ENCODE data around the gene TDP1. TPM values are rescaled to one million over a fixed set of nuclear protein-coding genes. Genes with fewer than 3 reads are reported as not detected.

TDP1 gene
- total RNA-seq, 1 donor from 2014 or later: 63.4 TPM

GRCh38 chr14:89978656-89979055 is 22.9 kb downstream of the TDP1 start:
- no peaks in the 10 kb centered on the region for H3K4me1 ChIP-seq
- no peak overlapping the region for H3K4me3 ChIP-seq
- H3K9me3 ChIP-seq (ENCODE audit: low read depth): no peaks in the 10 kb centered on the region
- no peaks in the 10 kb centered on the region for H3K27me3 ChIP-seq
- no peak overlapping the region for H3K27ac ChIP-seq
- H3K27ac Mint-ChIP-seq: no peak overlapping the region
- H3F3A ChIP-seq (ENCODE audit: low read depth): no peaks in the 10 kb centered on the region
- H3K79me2 ChIP-seq (ENCODE audit: low read depth): no peaks in the 10 kb centered on the region
- peaks cover 15% of the 10 kb centered on the region for H3K36me3 Mint-ChIP-seq
- H3K36me3 ChIP-seq: peaks cover 5% of the 10 kb centered on the region
- H3K4me1 Mint-ChIP-seq: no peaks in the 10 kb centered on the region
- no peak for DNase-seq (ENCODE audit: low spot score)
- H3K27me3 Mint-ChIP-seq (ENCODE audit: insufficient read depth, low read depth): no peaks in the 10 kb centered on the region
- no peak overlapping the region for H3K4me2 ChIP-seq
- no peaks in the 10 kb centered on the region for H3K9me3 Mint-ChIP-seq
- no peaks in the 10 kb centered on the region for H4K20me1 ChIP-seq (ENCODE audit: low read depth)
- TF ChIP-seq EZH2phosphoT487 (IDR thresholded peaks at IDR 0.05) (no peak), CTCF (IDR thresholded peaks at IDR 0.05) (no peak), EZH2 (IDR thresholded peaks at IDR 0.05) (no peak)
- no peak overlapping the region for H3K4me3 Mint-ChIP-seq
- H3K9ac ChIP-seq: no peak overlapping the region
- H2AFZ ChIP-seq (replicated peaks): no peak overlapping the region

DNA sequence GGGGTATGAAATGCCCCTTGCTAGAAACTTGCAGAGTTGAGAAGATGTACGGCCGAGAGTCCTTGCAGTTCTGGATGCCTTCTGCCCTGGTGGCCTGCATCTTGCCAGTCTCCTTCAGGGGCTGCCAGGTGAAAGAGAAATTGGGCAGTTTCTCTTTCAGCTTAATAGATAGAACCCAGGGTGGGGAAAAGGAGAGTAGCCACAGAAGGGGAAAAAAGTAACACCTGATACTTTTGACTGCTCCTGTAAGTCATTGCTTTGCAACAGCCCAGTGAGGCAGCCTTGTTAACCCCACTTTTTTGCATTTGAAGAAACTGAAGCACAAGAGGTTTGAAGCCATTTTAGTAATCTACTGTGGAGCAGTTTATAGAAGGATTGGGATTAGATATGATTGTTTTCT is 27.6 kb downstream of the TDP1 start:
- Mint-ChIP-seq H3K27ac (no peak overlapping the region), H3K27me3 (ENCODE audit: insufficient read depth, low read depth) (no peaks in the 10 kb centered on the region)
- no peak for DNase-seq (ENCODE audit: low spot score)

GRCh38 chr14:89986462-89987160 is 30.9 kb downstream of the TDP1 start:
- no peak overlapping the region for H3K27ac ChIP-seq
- Mint-ChIP-seq H3K27me3 (ENCODE audit: insufficient read depth, low read depth) (no peaks in the 10 kb centered on the region), H3K4me3 (no peak overlapping the region), H3K4me1 (no peaks in the 10 kb centered on the region), H3K36me3 (peaks cover 22% of the 10 kb centered on the region), H3K9me3 (no peaks in the 10 kb centered on the region), H3K27ac (no peak overlapping the region)
- H3K79me2 ChIP-seq (ENCODE audit: low read depth): no peaks in the 10 kb centered on the region
- no peak overlapping the region for H2AFZ ChIP-seq (replicated peaks)
- no peaks in the 10 kb centered on the region for H3K4me1 ChIP-seq
- H3K27me3 ChIP-seq: no peaks in the 10 kb centered on the region
- no peaks in the 10 kb centered on the region for H3F3A ChIP-seq (ENCODE audit: low read depth)
- TF ChIP-seq CTCF (IDR thresholded peaks at IDR 0.05) (no peak), EZH2phosphoT487 (IDR thresholded peaks at IDR 0.05) (no peak), EZH2 (IDR thresholded peaks at IDR 0.05) (no peak)
- H3K9me3 ChIP-seq (ENCODE audit: low read depth): no peaks in the 10 kb centered on the region
- H4K20me1 ChIP-seq (ENCODE audit: low read depth): no peaks in the 10 kb centered on the region
- no peak overlapping the region for H3K4me3 ChIP-seq
- DNase-seq (ENCODE audit: low spot score): no peak
- peaks cover 13% of the 10 kb centered on the region for H3K36me3 ChIP-seq
- no peak overlapping the region for H3K4me2 ChIP-seq
- H3K9ac ChIP-seq: no peak overlapping the region

More for the DNA sequence above, 27.6 kb downstream of the TDP1 start:
- Histone ChIP-seq H3K9me3 (ENCODE audit: low read depth) (no peaks in the 10 kb centered on the region), H3K27me3 (no peaks in the 10 kb centered on the region), H3K4me3 (no peak overlapping the region), H3K4me2 (no peak overlapping the region), H3K4me1 (no peaks in the 10 kb centered on the region), H3K36me3 (peaks cover 8% of the 10 kb centered on the region), H3K79me2 (ENCODE audit: low read depth) (no peaks in the 10 kb centered on the region), H3K9ac (no peak overlapping the region), H2AFZ (replicated peaks) (no peak overlapping the region), H3F3A (ENCODE audit: low read depth) (no peaks in the 10 kb centered on the region), H4K20me1 (ENCODE audit: low read depth) (no peaks in the 10 kb centered on the region), H3K27ac (no peak overlapping the region)
- Mint-ChIP-seq H3K9me3 (no peaks in the 10 kb centered on the region), H3K4me3 (no peak overlapping the region), H3K4me1 (no peaks in the 10 kb centered on the region), H3K36me3 (peaks cover 28% of the 10 kb centered on the region)
- TF ChIP-seq EZH2phosphoT487 (IDR thresholded peaks at IDR 0.05): no peak
- TF ChIP-seq EZH2 (IDR thresholded peaks at IDR 0.05): no peak

DNA sequence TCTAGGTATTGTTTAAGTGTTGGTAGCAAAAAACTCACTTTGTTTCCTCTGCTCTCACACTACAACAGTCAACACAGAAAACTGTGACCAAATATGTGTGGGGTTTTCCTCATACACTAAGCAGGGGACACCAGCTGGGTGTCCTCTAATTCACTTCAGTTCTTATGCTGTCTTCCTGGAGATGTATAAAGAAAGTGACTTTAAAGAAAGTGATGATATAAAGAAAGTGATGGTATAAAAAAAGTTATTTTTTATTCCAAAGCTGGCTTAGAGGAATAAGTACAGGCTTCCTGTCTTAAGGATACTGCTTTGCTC is 31.4 kb downstream of the TDP1 start:
- no peaks in the 10 kb centered on the region for H3K9me3 Mint-ChIP-seq
- no peak for DNase-seq (ENCODE audit: low spot score)
- H3K36me3 Mint-ChIP-seq: peaks cover 22% of the 10 kb centered on the region
- H3K36me3 ChIP-seq: peaks cover 17% of the 10 kb centered on the region
- no peaks in the 10 kb centered on the region for H3F3A ChIP-seq (ENCODE audit: low read depth)
- no peaks in the 10 kb centered on the region for H3K27me3 Mint-ChIP-seq (ENCODE audit: insufficient read depth, low read depth)
- no peaks in the 10 kb centered on the region for H4K20me1 ChIP-seq (ENCODE audit: low read depth)
- no peak overlapping the region for H3K4me3 Mint-ChIP-seq
- H3K9me3 ChIP-seq (ENCODE audit: low read depth): no peaks in the 10 kb centered on the region
- H3K27ac ChIP-seq: no peak overlapping the region
- no peak overlapping the region for H3K4me3 ChIP-seq
- H3K4me2 ChIP-seq: no peak overlapping the region
- H3K4me1 Mint-ChIP-seq: no peaks in the 10 kb centered on the region
- no peaks in the 10 kb centered on the region for H3K27me3 ChIP-seq
- TF ChIP-seq CTCF (IDR thresholded peaks at IDR 0.05) (no peak), EZH2phosphoT487 (IDR thresholded peaks at IDR 0.05) (no peak), EZH2 (IDR thresholded peaks at IDR 0.05) (no peak)
- H3K9ac ChIP-seq: no peak overlapping the region
- no peaks in the 10 kb centered on the region for H3K79me2 ChIP-seq (ENCODE audit: low read depth)
- no peaks in the 10 kb centered on the region for H3K4me1 ChIP-seq
- H3K27ac Mint-ChIP-seq: no peak overlapping the region
- H2AFZ ChIP-seq (replicated peaks): no peak overlapping the region

All from neural progenitor cell (in vitro differentiated cells).